GM12873 (cell line): Measurements from ENCODE around the gene RFTN1.

Experiments used
- CTCF ChIP-seq: IDR thresholded peaks from 2 replicates; pipeline ENCODE4 v1.5.1; 2012; ENCODE audit warnings: low read depth, mild to moderate bottlenecking, moderate library complexity, low read length, control low read depth; ENCODE audit not compliant: insufficient read depth; ENCODE audit errors: missing control alignments

The RFTN1 gene

GRCh38 chr3:16277471-16277870, 236.0 kb downstream of the RFTN1 start:
- TF ChIP-seq CTCF: no peak

- TF ChIP-seq CTCF: no peak
These were observed 239.6 kb downstream of the RFTN1 start for GRCh38 chr3:16273867-16274266.

GRCh38 chr3:16272588-16272987, 240.9 kb downstream of the RFTN1 start:
- TF ChIP-seq CTCF: no peak

- no peak for TF ChIP-seq CTCF
These were observed 242.6 kb downstream of the RFTN1 start for GRCh38 chr3:16270855-16271254.

- no peak for TF ChIP-seq CTCF
These were observed 246.8 kb downstream of the RFTN1 start for GRCh38 chr3:16266714-16267113.
